H9 (cell line): Measurements from ENCODE around the gene ZNF892. TPM values are rescaled to one million over a fixed set of nuclear protein-coding genes. Genes with fewer than 3 reads are reported as not detected.

Experiments
- DNase-seq: peaks from one replicate; pipeline ENCODE4 v3.0.0-alpha.2; 2017
- H2AFZ ChIP-seq: one replicate; pipeline ENCODE4 v1.6.1; 2013; ENCODE audit warnings: mild to moderate bottlenecking, low read length, control low read depth, moderate library complexity
- H2AK5ac ChIP-seq: 2 replicates; pipeline ENCODE4 v1.6.1; 2013; ENCODE audit warnings: low read length, control low read depth, mixed read lengths; ENCODE audit not compliant: insufficient read length
- H2BK120ac ChIP-seq: one replicate; pipeline ENCODE4 v1.6.1; 2013; ENCODE audit warnings: low read depth, mild to moderate bottlenecking, low read length, control low read depth, inconsistent platforms; ENCODE audit not compliant: poor library complexity, severe bottlenecking
- H2BK12ac ChIP-seq: 2 replicates; pipeline ENCODE4 v1.6.1; 2013; ENCODE audit warnings: low read length, control low read depth, mixed read lengths, low read depth; ENCODE audit not compliant: insufficient read length
- H2BK15ac ChIP-seq: 2 replicates; pipeline ENCODE4 v1.6.1; 2013; ENCODE audit warnings: low read depth, low read length, control low read depth
- H2BK20ac ChIP-seq: one replicate; pipeline ENCODE4 v1.6.1; 2013; ENCODE audit warnings: low read depth, mild to moderate bottlenecking, low read length, control low read depth, inconsistent platforms; ENCODE audit not compliant: poor library complexity, severe bottlenecking
- H2BK5ac ChIP-seq: 2 replicates; pipeline ENCODE4 v1.6.1; 2013; ENCODE audit warnings: low read length, control low read depth, mixed read lengths; ENCODE audit not compliant: insufficient read length
- H3K14ac ChIP-seq: 2 replicates; pipeline ENCODE4 v1.6.1; 2013; ENCODE audit warnings: low read length, control low read depth; ENCODE audit not compliant: insufficient read depth
- H3K18ac ChIP-seq: 2 replicates; pipeline ENCODE4 v1.6.1; 2013; ENCODE audit warnings: low read depth, mild to moderate bottlenecking, mixed read lengths, low read length, control low read depth; ENCODE audit not compliant: insufficient read length
- H3K23ac ChIP-seq: 2 replicates; pipeline ENCODE4 v1.6.1; 2013; ENCODE audit warnings: low read length, control low read depth, mixed read lengths, low read depth; ENCODE audit not compliant: insufficient read length
- H3K23me2 ChIP-seq: 2 replicates; pipeline ENCODE4 v1.6.1; 2013; ENCODE audit warnings: low read depth, mild to moderate bottlenecking, mixed read lengths, low read length, control low read depth; ENCODE audit not compliant: insufficient read length, poor library complexity, severe bottlenecking
- H3K27ac ChIP-seq: 2 replicates; pipeline ENCODE4 v1.5.1; 2013; ENCODE audit warnings: low read length, control low read depth, mixed read lengths, low read depth; ENCODE audit not compliant: insufficient read length
- H3K27me3 ChIP-seq: 2 replicates; pipeline ENCODE4 v1.6.1; 2013; ENCODE audit warnings: low read length, control low read depth, inconsistent platforms; ENCODE audit not compliant: insufficient read depth
- H3K4ac ChIP-seq: 2 replicates; pipeline ENCODE4 v1.6.1; 2013; ENCODE audit warnings: low read depth, mild to moderate bottlenecking, control low read depth, inconsistent platforms, low read length, moderate library complexity
- H3K4me1 ChIP-seq: 2 replicates; pipeline ENCODE4 v1.6.1; 2013; ENCODE audit warnings: low read length, control low read depth, inconsistent platforms; ENCODE audit not compliant: insufficient read depth
- H3K4me2 ChIP-seq: 2 replicates; pipeline ENCODE4 v1.6.1; 2013; ENCODE audit warnings: low read length, control low read depth, mixed read lengths; ENCODE audit not compliant: insufficient read length, insufficient read depth
- H3K56ac ChIP-seq: 2 replicates; pipeline ENCODE4 v1.6.1; 2013; ENCODE audit warnings: low read depth, mild to moderate bottlenecking, mixed read lengths, low read length, control low read depth; ENCODE audit not compliant: insufficient read length
- H3K79me1 ChIP-seq: 2 replicates; pipeline ENCODE4 v1.6.1; 2013; ENCODE audit warnings: low read depth, mild to moderate bottlenecking, moderate library complexity, low read length, control low read depth, inconsistent platforms; ENCODE audit not compliant: insufficient read depth, poor library complexity, severe bottlenecking
- H3K79me2 ChIP-seq: 2 replicates; pipeline ENCODE4 v1.6.1; 2013; ENCODE audit warnings: low read length, control low read depth, inconsistent platforms; ENCODE audit not compliant: insufficient read depth
- H3K9ac ChIP-seq: 2 replicates; pipeline ENCODE4 v1.6.1; 2013; ENCODE audit warnings: low read length, control low read depth, mixed read lengths; ENCODE audit not compliant: insufficient read length; ENCODE audit errors: extremely low read depth
- H3K9me3 ChIP-seq: one replicate; pipeline ENCODE4 v1.6.1; 2013; ENCODE audit warnings: low read depth, low read length, inconsistent platforms; ENCODE audit not compliant: control insufficient read depth
- H3T11ph ChIP-seq: one replicate; pipeline ENCODE4 v1.6.1; 2013; ENCODE audit warnings: mild to moderate bottlenecking, low read length, control low read depth, inconsistent platforms
- H4K20me1 ChIP-seq: one replicate; pipeline ENCODE4 v1.6.1; 2013; ENCODE audit not compliant: control insufficient read depth, insufficient read length, insufficient read depth
- H4K5ac ChIP-seq: 2 replicates; pipeline ENCODE4 v1.6.1; 2013; ENCODE audit warnings: low read depth, mild to moderate bottlenecking, mixed read lengths, low read length, control low read depth; ENCODE audit not compliant: insufficient read length
- H4K8ac ChIP-seq: replicated peaks from 2 replicates; pipeline ENCODE4 v1.6.1; 2013; ENCODE audit warnings: low read length, control low read depth, mixed read lengths, low read depth; ENCODE audit not compliant: insufficient read length
- H4K91ac ChIP-seq: 2 replicates; pipeline ENCODE4 v1.6.1; 2013; ENCODE audit warnings: low read depth, mild to moderate bottlenecking, moderate library complexity, mixed read lengths, low read length, control low read depth; ENCODE audit not compliant: insufficient read length
- H3K27ac Mint-ChIP-seq, 3 experiments: 2 replicates in 2 of 3; 3 replicates in 1 of 3; pipeline ENCODE4 v1.8.0; 2020 to 2021; ENCODE audit warnings: mixed read lengths in 3 of 3, mild to moderate bottlenecking in 1 of 3, moderate library complexity in 1 of 3
- H3K27me3 Mint-ChIP-seq: 2 replicates; pipeline ENCODE4 v1.8.0; 2021; ENCODE audit warnings: low read depth, mild to moderate bottlenecking, moderate library complexity, mixed read lengths
- H3K36me3 Mint-ChIP-seq, 3 experiments: 2 replicates in 2 of 3; 3 replicates in 1 of 3; pipeline ENCODE4 v1.8.0; 2020 to 2021; ENCODE audit warnings: low read depth in 3 of 3, mixed read lengths in 3 of 3; ENCODE audit not compliant: insufficient read depth in 1 of 3
- H3K4me1 Mint-ChIP-seq, 2 experiments: 2 replicates each; pipeline ENCODE4 v1.8.0; 2020; ENCODE audit warnings: mixed read lengths in 2 of 2
- H3K4me3 Mint-ChIP-seq, 2 experiments: 2 replicates in 1 of 2; 3 replicates in 1 of 2; pipeline ENCODE4 v1.8.0; 2020 to 2021; ENCODE audit warnings: mild to moderate bottlenecking in 2 of 2, mixed read lengths in 2 of 2, moderate library complexity in 1 of 2
- H3K9me3 Mint-ChIP-seq, 2 experiments: 2 replicates in 1 of 2; 3 replicates in 1 of 2; pipeline ENCODE4 v1.8.0; 2020; ENCODE audit warnings: mild to moderate bottlenecking in 2 of 2, mixed read lengths in 2 of 2, moderate library complexity in 1 of 2
- CTCF ChIP-seq: fragments of 200-600 bp; sonication (generic); conservative IDR thresholded peaks from 3 replicates; pipeline ENCODE4 v1.8.0; 2021; ENCODE audit warnings: antibody characterized with exemption, mild to moderate bottlenecking
- WGBS: extraction: QIAGEN DNeasy Blood & Tissue Kit; methylation state at CpG from one replicate; pipeline ENCODE4 v1.1.7; 2013; ENCODE audit warnings: missing lambda C conversion rate, low lambda C conversion rate, mixed read lengths; ENCODE audit not compliant: insufficient read length; ENCODE audit errors: extremely low coverage; 5-methylcytosine and 5-hydroxymethylcytosine counted together
- total RNA-seq: library from RNA; stranded (reverse); gene quantifications from 2 replicates; pipeline ENCODE4 v1.2.1, GENCODE V29; 2021

Gene ZNF892
- total RNA-seq, 1 experiment from 2014 or later, result 13.2 TPM

- Histone ChIP-seq H3K23me2 (no peaks in the 10 kb centered on the region), H3K56ac (no peak overlapping the region), H3K9ac (no peak overlapping the region), H3T11ph (no peak overlapping the region), H4K20me1 (no peaks in the 10 kb centered on the region), H2BK20ac (no peak overlapping the region), H3K14ac (no peak overlapping the region), H3K4me1 (no peaks in the 10 kb centered on the region), H2AFZ (no peak overlapping the region), H3K18ac (no peak overlapping the region), H4K5ac (no peak overlapping the region), H3K4ac (no peak overlapping the region), H3K27ac (no peak overlapping the region), H3K23ac (no peak overlapping the region), H2BK5ac (no peak overlapping the region), H2BK12ac (no peak overlapping the region), H3K27me3 (no peaks in the 10 kb centered on the region), H3K9me3 (no peaks in the 10 kb centered on the region), H4K8ac (no peak overlapping the region), H2AK5ac (no peak overlapping the region), H3K4me2 (no peak overlapping the region), H3K79me1 (no peaks in the 10 kb centered on the region), H2BK15ac (no peak overlapping the region), H4K91ac (no peak overlapping the region), H2BK120ac (no peak overlapping the region), H3K79me2 (no peaks in the 10 kb centered on the region)
- TF ChIP-seq CTCF, result no peak
- peaks cover 20 to 37% (median 31%) of the 10 kb centered on the region in 3 experiments for H3K36me3 Mint-ChIP-seq
- no peak overlapping the region for H3K4me3 Mint-ChIP-seq
- DNase-seq, result no peak
- peaks cover 0 to 4% of the 10 kb centered on the region in 2 experiments; a peak in 2 of 5 replicates for H3K9me3 Mint-ChIP-seq
- peak overlapping the region in 1 of 3 experiments; percentile 56; a peak in 1 of 7 replicates for H3K27ac Mint-ChIP-seq
- no peaks in the 10 kb centered on the region for H3K27me3 Mint-ChIP-seq
- no CpG with 5 or more reads among the region's 7 CpGs for WGBS
- H3K4me1 Mint-ChIP-seq, result no peaks in the 10 kb centered on the region
These were observed 27.9 kb upstream of the ZNF892 start for GRCh38 chr2:95179451-95179850.
